ENCODE measurements around the gene MALT1. TPM values are rescaled to one million over a fixed set of nuclear protein-coding genes. Genes with fewer than 3 reads are reported as not detected.

Gene MALT1
- total RNA-seq, 6 experiments from 2014 or later: 9.2 to 16.0 (median 10.2) TPM

GRCh38 chr18:58780045-58780444 lies 108.8 kb downstream of the MALT1 start:
- no peak overlapping the region for H3K27ac ChIP-seq
- ATAC-seq (no peak), DNase-seq (no peak)
- H3K9me3 ChIP-seq: no peaks in the 10 kb centered on the region
- WGBS (ENCODE audit: insufficient coverage, low coverage, low lambda C conversion rate, missing lambda C conversion rate): 86% methylated on average over 10 of the region's 10 CpGs
- no peak for TF ChIP-seq POLR2A (IDR thresholded peaks at IDR 0.05)
- TF ChIP-seq, protein P1, sequence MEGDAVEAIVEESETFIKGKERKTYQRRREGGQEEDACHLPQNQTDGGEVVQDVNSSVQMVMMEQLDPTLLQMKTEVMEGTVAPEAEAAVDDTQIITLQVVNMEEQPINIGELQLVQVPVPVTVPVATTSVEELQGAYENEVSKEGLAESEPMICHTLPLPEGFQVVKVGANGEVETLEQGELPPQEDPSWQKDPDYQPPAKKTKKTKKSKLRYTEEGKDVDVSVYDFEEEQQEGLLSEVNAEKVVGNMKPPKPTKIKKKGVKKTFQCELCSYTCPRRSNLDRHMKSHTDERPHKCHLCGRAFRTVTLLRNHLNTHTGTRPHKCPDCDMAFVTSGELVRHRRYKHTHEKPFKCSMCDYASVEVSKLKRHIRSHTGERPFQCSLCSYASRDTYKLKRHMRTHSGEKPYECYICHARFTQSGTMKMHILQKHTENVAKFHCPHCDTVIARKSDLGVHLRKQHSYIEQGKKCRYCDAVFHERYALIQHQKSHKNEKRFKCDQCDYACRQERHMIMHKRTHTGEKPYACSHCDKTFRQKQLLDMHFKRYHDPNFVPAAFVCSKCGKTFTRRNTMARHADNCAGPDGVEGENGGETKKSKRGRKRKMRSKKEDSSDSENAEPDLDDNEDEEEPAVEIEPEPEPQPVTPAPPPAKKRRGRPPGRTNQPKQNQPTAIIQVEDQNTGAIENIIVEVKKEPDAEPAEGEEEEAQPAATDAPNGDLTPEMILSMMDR (IDR thresholded peaks at IDR 0.05): no peak
- H3K36me3 ChIP-seq: no peaks in the 10 kb centered on the region
- no peaks in the 10 kb centered on the region for H3K27me3 ChIP-seq
- H3K4me1 ChIP-seq: no peaks in the 10 kb centered on the region
- intact Hi-C loops (cut with DNase I): loop anchor here (5.0 kb wide), 2 partner anchors 277 to 282 kb away; no protein-coding TSS in a partner anchor
- no peak overlapping the region for H3K4me3 ChIP-seq

- Histone ChIP-seq H3K36me3 (no peaks in the 10 kb centered on the region), H3K27ac (no peak overlapping the region), H3K4me3 (no peak overlapping the region), H3K9me3 (no peaks in the 10 kb centered on the region), H3K27me3 (no peaks in the 10 kb centered on the region), H3K4me1 (no peaks in the 10 kb centered on the region)
- peak; percentile 63 to 75 (median 72) for DNase-seq
- intact Hi-C loops (cut with DNase I): loop anchor here (5.0 kb wide), 2 partner anchors 276 to 281 kb away; no protein-coding TSS in a partner anchor
- WGBS (ENCODE audit: insufficient coverage, low coverage, low lambda C conversion rate, missing lambda C conversion rate): 11% methylated on average over 9 of the region's 10 CpGs
- peak; percentile 94 to 97 (median 96) for ATAC-seq
- TF ChIP-seq, protein P1 (IDR thresholded peaks at IDR 0.05): peak; percentile 84 to 96 (median 88)
- no peak for TF ChIP-seq POLR2A (IDR thresholded peaks at IDR 0.05)
Measured at GRCh38 chr18:58781627-58782194, 110.4 kb downstream of the MALT1 start.

DNA sequence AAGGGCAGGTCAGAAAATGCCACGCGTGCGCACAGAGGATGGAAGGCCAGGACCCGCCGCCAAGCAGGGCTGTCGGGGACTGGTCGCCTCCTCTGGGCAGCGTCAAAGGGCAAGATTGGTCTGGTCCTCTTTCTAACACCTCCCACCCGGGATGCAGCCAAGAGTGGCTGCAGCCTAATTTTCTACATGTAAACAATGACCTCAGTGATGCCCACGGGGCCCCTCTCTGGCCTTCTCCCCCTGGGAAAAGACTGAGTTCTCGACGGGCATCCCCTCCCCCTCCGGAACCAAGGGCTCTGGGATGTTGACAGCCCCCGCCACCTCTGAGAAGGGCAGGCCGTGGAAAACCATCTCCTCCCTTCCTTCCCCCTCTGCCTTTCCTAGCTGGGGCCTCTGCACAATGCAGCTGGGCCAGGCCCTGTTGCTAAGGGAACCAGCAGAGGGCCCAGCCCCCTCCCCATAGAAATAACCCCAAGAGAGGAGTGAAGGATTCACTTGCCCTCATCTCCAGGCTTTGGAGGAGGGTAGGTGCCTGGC lies 113.4 kb downstream of the MALT1 start:
- Histone ChIP-seq H3K4me1 (peaks cover 0 to 3% (median 0%) of the 10 kb centered on the region in 4 donors), H3K36me3 (no peaks in the 10 kb centered on the region), H3K9me3 (no peaks in the 10 kb centered on the region), H3K27ac (no peak overlapping the region), H3K4me3 (no peak overlapping the region), H3K27me3 (no peaks in the 10 kb centered on the region)
- WGBS (ENCODE audit: insufficient coverage, low coverage, low lambda C conversion rate, missing lambda C conversion rate): no CpG with 5 or more reads among the region's 15 CpGs
- intact Hi-C loops (cut with DNase I): loop anchor here (5.0 kb wide), 2 partner anchors 273 to 278 kb away; no protein-coding TSS in a partner anchor
- no peak for DNase-seq
- no peak for TF ChIP-seq POLR2A (IDR thresholded peaks at IDR 0.05)
- TF ChIP-seq, protein P1 (IDR thresholded peaks at IDR 0.05): no peak
- ATAC-seq: no peak

- 84% methylated on average over 5 of the region's 13 CpGs for WGBS (ENCODE audit: insufficient coverage, low coverage, low lambda C conversion rate, missing lambda C conversion rate)
- no peaks in the 10 kb centered on the region for H3K9me3 ChIP-seq
- no peaks in the 10 kb centered on the region for H3K36me3 ChIP-seq
- H3K27ac ChIP-seq: no peak overlapping the region
- H3K4me1 ChIP-seq: peaks cover 0 to 3% (median 0%) of the 10 kb centered on the region in 4 donors
- H3K27me3 ChIP-seq: no peaks in the 10 kb centered on the region
- TF ChIP-seq, protein P1 (IDR thresholded peaks at IDR 0.05): no peak
- TF ChIP-seq POLR2A (IDR thresholded peaks at IDR 0.05): no peak
- intact Hi-C loops (cut with DNase I): no loop called here
- H3K4me3 ChIP-seq: no peak overlapping the region
- DNase-seq (no peak), ATAC-seq (no peak)
Measured at GRCh38 chr18:58785171-58785805, 114.0 kb downstream of the MALT1 start.
